Neural cell (in vitro differentiated cells): ENCODE data around the gene APOB. TPM values are rescaled to one million over a fixed set of nuclear protein-coding genes. Genes with fewer than 3 reads are reported as not detected.

Experiments used
- H2AFZ ChIP-seq: fragments of 200-600, 300-800 bp; sonication (generic), shearing (Covaris generic); 2 replicates; pipeline ENCODE4 v1.6.0; 2014; ENCODE audit warnings: low read depth, mild to moderate bottlenecking, antibody characterized with exemption, low read length, moderate library complexity
- H3F3A ChIP-seq: fragments of 200-600 bp; shearing (Covaris generic); 2 replicates; pipeline ENCODE4 v1.6.1; 2016; ENCODE audit warnings: mild to moderate bottlenecking, moderate library complexity, mixed read lengths, antibody characterized with exemption, low read length; ENCODE audit not compliant: insufficient read depth, poor library complexity, severe bottlenecking
- H3K27ac ChIP-seq: fragments of 200-600, 300-800 bp; sonication (generic), shearing (Covaris generic); 2 replicates; pipeline ENCODE4 v1.5.1; 2014; ENCODE audit warnings: mild to moderate bottlenecking, low read length, moderate library complexity
- H3K27me3 ChIP-seq: fragments of 300-800, 200-600 bp; sonication (generic), shearing (Covaris generic); 2 replicates; pipeline ENCODE4 v1.6.0; 2014; ENCODE audit warnings: mild to moderate bottlenecking, low read depth, low read length, moderate library complexity; ENCODE audit not compliant: insufficient read depth
- H3K36me3 ChIP-seq: fragments of 300-800, 200-600 bp; sonication (generic), shearing (Covaris generic); 2 replicates; pipeline ENCODE4 v1.5.1; 2014; ENCODE audit warnings: mild to moderate bottlenecking, antibody characterized with exemption, low read length, moderate library complexity; ENCODE audit not compliant: insufficient read depth
- H3K4me2 ChIP-seq: fragments of 300-800, 200-600 bp; sonication (generic), shearing (Covaris generic); 2 replicates; pipeline ENCODE4 v1.6.0; 2014; ENCODE audit warnings: mild to moderate bottlenecking, low read length
- H3K4me3 ChIP-seq: fragments of 300-800, 200-600 bp; sonication (generic), shearing (Covaris generic); 2 replicates; pipeline ENCODE4 v1.5.1; 2014; ENCODE audit warnings: mild to moderate bottlenecking, low read length, moderate library complexity
- H3K79me2 ChIP-seq: fragments of 200-600 bp; shearing (Covaris generic); replicated peaks from 2 replicates; pipeline ENCODE4 v1.6.0; 2014; ENCODE audit warnings: mild to moderate bottlenecking, low read length, moderate library complexity; ENCODE audit not compliant: insufficient read depth
- H3K9ac ChIP-seq: fragments of 300-800, 200-600 bp; sonication (generic), shearing (Covaris generic); 2 replicates; pipeline ENCODE4 v1.6.1; 2016; ENCODE audit warnings: mild to moderate bottlenecking, low read length, mixed read lengths
- H3K9me2 ChIP-seq: fragments of 200-600 bp; shearing (Covaris generic); 2 replicates; pipeline ENCODE4 v1.6.1; 2016; ENCODE audit warnings: mild to moderate bottlenecking, low read length, mixed read lengths; ENCODE audit not compliant: insufficient read depth
- H3K9me3 ChIP-seq: fragments of 200-600, 300-800 bp; sonication (generic), shearing (Covaris generic); 2 replicates; pipeline ENCODE4 v1.6.1; 2016; ENCODE audit warnings: mild to moderate bottlenecking, mixed run types, low read length, moderate library complexity, mixed read lengths
- H4K20me1 ChIP-seq: fragments of 200-600 bp; shearing (Covaris generic); 2 replicates; pipeline ENCODE4 v1.6.1; 2016; ENCODE audit warnings: mild to moderate bottlenecking, mixed run types; ENCODE audit not compliant: insufficient read depth
- CTCF ChIP-seq: fragments of 450-650 bp; IDR thresholded peaks from 2 replicates; pipeline ENCODE4 v1.5.1; 2014; ENCODE audit warnings: antibody characterized with exemption, mild to moderate bottlenecking, moderate library complexity; ENCODE audit not compliant: poor library complexity, severe bottlenecking
- EP300 ChIP-seq: fragments of 450-650 bp; conservative IDR thresholded peaks from 2 replicates; pipeline ENCODE4 v1.6.1; 2014; ENCODE audit warnings: antibody characterized with exemption, mild to moderate bottlenecking, moderate library complexity; ENCODE audit not compliant: poor library complexity, severe bottlenecking
- EZH2 ChIP-seq: fragments of 200-600, 300-800 bp; shearing (Covaris generic), sonication (generic); IDR thresholded peaks from 2 replicates; pipeline ENCODE4 v1.6.1; 2014; ENCODE audit warnings: antibody characterized with exemption, low read length, borderline replicate concordance, mild to moderate bottlenecking; ENCODE audit not compliant: insufficient read depth, poor library complexity, severe bottlenecking
- MXI1 ChIP-seq: fragments of 450-650 bp; conservative IDR thresholded peaks from 2 replicates; pipeline ENCODE4 v1.6.1; 2014; ENCODE audit warnings: antibody characterized with exemption, mild to moderate bottlenecking; ENCODE audit not compliant: poor library complexity, severe bottlenecking
- POLR2AphosphoS5 ChIP-seq: IDR thresholded peaks from 2 replicates; pipeline ENCODE4 v1.6.1; 2012
- RAD21 ChIP-seq: fragments of 450-650 bp; conservative IDR thresholded peaks from 2 replicates; pipeline ENCODE4 v1.6.1; 2014; ENCODE audit warnings: antibody characterized with exemption, mild to moderate bottlenecking, moderate library complexity
- REST ChIP-seq: IDR thresholded peaks from 2 replicates; pipeline ENCODE4 v1.6.1; 2012; ENCODE audit warnings: borderline replicate concordance
- SMC3 ChIP-seq: fragments of 450-650 bp; conservative IDR thresholded peaks from 2 replicates; pipeline ENCODE4 v1.6.1; 2014; ENCODE audit warnings: antibody characterized with exemption, mild to moderate bottlenecking, moderate library complexity; ENCODE audit not compliant: poor library complexity
- TAF1 ChIP-seq: IDR thresholded peaks from 2 replicates; pipeline ENCODE4 v1.6.1; 2012; ENCODE audit warnings: low read depth
- polyA plus RNA-seq: library from polyadenylated mRNA; depleted of rRNA; stranded (reverse); fragments of >200 nt; gene quantifications from 2 replicates; pipeline ENCODE4 v1.2.3, GENCODE V29; 2014

The APOB gene
- polyA plus RNA-seq, 1 donor from 2014 or later: not detected

- TF ChIP-seq POLR2AphosphoS5 (no peak), EP300 (no peak), MXI1 (no peak)
- no peaks in the 10 kb centered on the region for H3K36me3 ChIP-seq
- H4K20me1 ChIP-seq: no peaks in the 10 kb centered on the region
- H3K4me3 ChIP-seq: no peak overlapping the region
- no peaks in the 10 kb centered on the region for H3K9me2 ChIP-seq
- H2AFZ ChIP-seq: no peak overlapping the region
- H3F3A ChIP-seq: no peaks in the 10 kb centered on the region
- no peak overlapping the region for H3K9ac ChIP-seq
- H3K4me2 ChIP-seq: no peak overlapping the region
- H3K27ac ChIP-seq: no peak overlapping the region
- H3K9me3 ChIP-seq: no peaks in the 10 kb centered on the region
- H3K79me2 ChIP-seq: no peaks in the 10 kb centered on the region
- H3K27me3 ChIP-seq: peaks cover 53% of the 10 kb centered on the region
Observed at GRCh38 chr2:20986024-20986939, 57.6 kb downstream of the APOB start.

GRCh38 chr2:20985062-20985461 is 58.8 kb downstream of the APOB start:
- Histone ChIP-seq H3K27me3 (peaks cover 43% of the 10 kb centered on the region), H3K4me3 (no peak overlapping the region), H3K27ac (no peak overlapping the region), H3K9ac (no peak overlapping the region), H3K79me2 (no peaks in the 10 kb centered on the region), H3F3A (no peaks in the 10 kb centered on the region), H3K4me2 (no peak overlapping the region), H2AFZ (no peak overlapping the region), H3K36me3 (no peaks in the 10 kb centered on the region), H3K9me3 (no peaks in the 10 kb centered on the region), H3K9me2 (no peaks in the 10 kb centered on the region), H4K20me1 (no peaks in the 10 kb centered on the region)
- TF ChIP-seq TAF1: no peak
- TF ChIP-seq POLR2AphosphoS5: no peak
- TF ChIP-seq SMC3: no peak
- no peak for TF ChIP-seq MXI1
- TF ChIP-seq EP300: no peak
- TF ChIP-seq REST: no peak
- no peak for TF ChIP-seq EZH2
- no peak for TF ChIP-seq CTCF
- TF ChIP-seq RAD21: no peak
